HG03571 (cell line): ENCODE data around the gene KCNG1.
"Not testable (repeated sequence)": the region's sequence is repeated elsewhere in the genome, so short reads cannot be mapped to it uniquely, and the experiment has no call there.

Source experiments
- ATAC-seq: cut with Tn5 transposase; IDR thresholded peaks from one replicate; pipeline ENCODE4 v1.9.1; 2021; ENCODE audit not compliant: unreplicated experiment

Gene KCNG1

GRCh38 chr20:50987493-50988210 lies 35.3 kb downstream of the KCNG1 start:
- ATAC-seq: no peak

- no peak for ATAC-seq
Observed at GRCh38 chr20:50983321-50983720, 39.6 kb downstream of the KCNG1 start.

- no peak for ATAC-seq
Observed at GRCh38 chr20:50982363-50982762, 40.5 kb downstream of the KCNG1 start.

- no peak for ATAC-seq
Observed at GRCh38 chr20:50981714-50982048, 41.2 kb downstream of the KCNG1 start.

GRCh38 chr20:50980851-50981713 lies 41.8 kb downstream of the KCNG1 start:
- no peak for ATAC-seq

- no peak for ATAC-seq
Observed at GRCh38 chr20:50980071-50980681, 42.7 kb downstream of the KCNG1 start.

- ATAC-seq: not testable (repeated sequence)
Observed at GRCh38 chr20:50978533-50978932, 44.4 kb downstream of the KCNG1 start.

GRCh38 chr20:50977066-50978021 lies 45.6 kb downstream of the KCNG1 start:
- no peak for ATAC-seq

- no peak for ATAC-seq
Observed at GRCh38 chr20:50975701-50976330, 47.1 kb downstream of the KCNG1 start.

GRCh38 chr20:50969912-50970311 lies 53.0 kb downstream of the KCNG1 start:
- no peak for ATAC-seq

GRCh38 chr20:50969435-50969834 lies 53.5 kb downstream of the KCNG1 start:
- no peak for ATAC-seq

- no peak for ATAC-seq
Observed at GRCh38 chr20:50968289-50968688, 54.6 kb downstream of the KCNG1 start.

GRCh38 chr20:50967586-50967985 lies 55.3 kb downstream of the KCNG1 start:
- ATAC-seq: no peak

- no peak for ATAC-seq
Observed at GRCh38 chr20:50959543-50960126, 63.3 kb downstream of the KCNG1 start.

GRCh38 chr20:50958615-50959542 lies 64.0 kb downstream of the KCNG1 start, which contains the start of gene MOCS3:
Gene MOCS3 (plus strand): TSS chr20:50958818. CDS start chr20:50958843, 25 bp downstream.
- peak; percentile 65 for ATAC-seq

GRCh38 chr20:50957798-50958614 lies 64.9 kb downstream of the KCNG1 start, which contains the start of gene DPM1:
Gene DPM1 (minus strand): TSS chr20:50958532. CDS start chr20:50958523, 9 bp downstream.
- peak; percentile 76 for ATAC-seq

GRCh38 chr20:50957276-50957675 lies 65.6 kb downstream of the KCNG1 start:
- ATAC-seq: no peak

- ATAC-seq: no peak
Observed at GRCh38 chr20:50953821-50954220, 69.1 kb downstream of the KCNG1 start.
